GM21528 (cell line): ENCODE measurements around the gene TNFAIP8L3.

Experiments
- ATAC-seq: cut with Tn5 transposase; IDR thresholded peaks from one replicate; pipeline ENCODE4 v1.9.1; 2021; ENCODE audit warnings: mild to moderate bottlenecking, moderate library complexity; ENCODE audit not compliant: unreplicated experiment, low FRiP score

The TNFAIP8L3 gene

DNA sequence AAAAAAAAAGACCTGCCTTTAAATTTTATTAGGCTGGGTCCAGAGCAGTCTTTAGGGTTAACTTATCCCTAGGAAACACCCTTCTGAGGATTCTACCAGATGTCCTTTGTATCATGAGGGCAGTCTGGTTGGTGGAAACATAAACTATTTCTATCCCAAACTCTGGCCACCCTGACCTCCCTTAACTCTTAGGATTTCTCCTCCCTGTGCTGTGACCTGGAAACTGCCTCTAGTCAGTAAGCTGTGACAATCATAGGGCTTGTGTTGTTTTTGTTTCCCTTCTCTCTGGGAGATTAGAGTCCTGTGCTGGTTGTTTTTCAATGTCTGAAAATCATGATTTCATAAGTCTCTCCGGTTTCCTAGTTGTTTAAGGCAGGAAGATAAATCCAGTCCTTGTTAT lies 78.1 kb downstream of the TNFAIP8L3 start:
- no peak for ATAC-seq

DNA sequence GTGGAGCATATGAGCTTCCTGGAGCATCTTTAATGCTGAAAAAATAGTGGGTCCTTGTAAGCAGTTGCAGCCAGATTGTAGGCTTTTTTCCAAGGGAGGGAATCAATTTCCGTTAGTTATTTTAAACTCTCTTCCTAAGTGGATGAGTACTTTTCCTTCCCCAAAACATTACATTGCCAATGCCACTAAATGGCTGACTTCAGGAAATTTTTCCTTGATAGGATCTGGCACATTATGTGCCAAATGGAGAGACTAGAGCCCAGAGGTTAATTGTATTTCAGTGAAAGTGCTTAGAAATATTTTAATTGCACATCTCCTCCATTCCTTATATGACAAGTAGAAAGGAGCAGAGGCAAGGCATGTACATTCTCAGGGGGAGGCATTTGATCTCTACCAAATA lies 83.5 kb downstream of the TNFAIP8L3 start:
- ATAC-seq, result no peak

DNA sequence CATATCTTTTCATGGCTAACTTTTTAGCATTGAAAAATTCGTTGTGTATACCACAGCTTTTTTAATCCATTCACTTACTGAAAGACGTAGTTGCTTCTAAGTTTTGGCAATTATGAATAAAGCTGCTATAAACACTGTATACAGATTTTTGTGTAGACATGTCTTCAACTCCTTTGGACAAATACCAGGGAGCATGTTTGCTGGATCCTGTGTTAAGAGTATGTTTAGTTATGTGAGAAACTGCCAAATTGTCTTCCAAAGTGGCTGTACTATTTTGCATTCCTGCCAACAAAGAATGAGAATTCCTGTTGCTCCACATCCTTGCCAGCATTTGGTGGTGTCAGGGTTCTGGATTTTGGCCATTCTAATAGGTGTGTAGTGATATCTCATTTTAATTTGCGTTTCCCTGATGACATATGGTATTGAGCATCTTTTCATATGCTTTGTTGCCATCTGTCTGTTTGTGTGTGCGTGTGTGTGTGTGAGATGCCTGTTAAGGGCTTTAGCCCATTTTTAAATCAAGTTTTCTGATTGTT lies 87.5 kb downstream of the TNFAIP8L3 start:
- ATAC-seq, result no peak
